Measurements from ENCODE around the gene TCFL5. TPM values are rescaled to one million over a fixed set of nuclear protein-coding genes. Genes with fewer than 3 reads are reported as not detected.

Gene TCFL5
- total RNA-seq, 1 donor: 3.8 TPM

DNA sequence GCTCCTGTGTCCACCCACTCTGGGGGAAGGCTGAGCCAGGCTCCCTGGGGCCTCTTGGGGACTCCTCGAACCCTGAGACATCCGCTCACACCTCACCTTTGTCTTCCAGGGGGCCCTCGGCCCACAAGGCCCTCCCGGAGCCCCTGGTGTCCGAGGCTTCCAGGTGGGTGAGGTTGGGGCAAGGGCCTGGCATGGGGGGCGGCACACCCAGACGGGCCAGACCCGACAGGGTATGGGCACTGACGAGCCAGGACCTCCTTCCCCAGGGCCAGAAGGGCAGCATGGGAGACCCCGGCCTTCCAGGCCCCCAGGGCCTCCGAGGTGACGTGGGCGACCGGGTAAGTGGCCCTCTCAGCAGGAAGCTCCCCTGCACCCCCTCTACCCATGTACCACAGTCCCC, 31.4 kb downstream of the TCFL5 start:
- H3K4me1 ChIP-seq (ENCODE audit: insufficient read depth, low read length): peaks cover 17% of the 10 kb centered on the region
- no peak overlapping the region for H3K4me3 ChIP-seq (ENCODE audit: low read length)
- no peaks in the 10 kb centered on the region for H3K27me3 ChIP-seq (ENCODE audit: insufficient read depth, low read length)
- H3K9me3 ChIP-seq (ENCODE audit: low read depth, low read length): no peaks in the 10 kb centered on the region

DNA sequence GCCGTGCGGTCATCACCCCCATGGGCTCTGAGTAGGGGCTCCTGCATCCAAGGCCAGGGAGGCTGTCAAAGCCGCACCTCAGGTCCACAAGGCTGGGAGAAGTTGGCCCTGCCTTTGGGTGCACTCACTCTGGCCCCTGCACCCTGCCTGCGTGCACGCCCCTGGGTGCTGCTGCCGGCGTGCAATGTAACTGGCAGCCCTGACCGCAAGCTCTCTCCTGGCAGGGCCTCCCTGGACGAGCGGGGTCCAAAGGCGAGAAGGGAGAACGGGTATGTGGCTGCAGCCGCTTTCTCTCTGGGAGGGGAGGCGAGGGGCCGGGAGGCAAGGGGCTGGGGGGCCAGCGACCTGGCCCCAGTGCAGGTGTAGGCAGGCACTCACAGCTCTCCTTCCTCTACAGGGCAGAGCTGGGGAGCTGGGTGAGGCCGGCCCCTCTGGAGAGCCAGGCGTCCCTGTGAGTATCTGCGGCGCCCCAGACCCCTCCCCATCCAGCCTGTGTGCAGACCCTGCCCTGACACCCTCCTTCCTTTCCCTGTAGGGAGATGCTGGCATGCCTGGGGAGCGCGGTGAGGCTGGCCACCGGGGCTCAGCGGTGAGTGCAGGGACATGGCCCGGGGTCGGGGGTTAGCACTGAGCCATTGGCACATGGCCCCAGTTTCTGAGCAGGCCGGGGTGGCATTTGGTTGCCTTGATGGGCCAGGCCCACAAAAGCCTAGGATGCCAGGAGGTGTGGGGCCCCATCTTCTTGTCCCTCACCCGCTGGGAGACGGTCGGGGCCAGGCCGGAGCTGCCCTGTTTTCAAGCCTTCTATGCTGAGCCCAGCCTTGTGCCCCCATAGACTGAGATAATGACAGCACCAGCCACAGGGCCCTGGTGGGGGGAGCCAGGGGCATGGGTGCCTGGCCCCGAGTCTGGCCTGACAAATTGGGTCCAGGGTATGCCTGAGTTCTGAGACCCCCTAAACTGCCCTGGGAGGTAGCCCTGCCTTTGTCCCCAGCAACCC, 32.1 kb downstream of the TCFL5 start:
- H3K27me3 ChIP-seq (ENCODE audit: insufficient read depth, low read length): no peaks in the 10 kb centered on the region
- H3K9me3 ChIP-seq (ENCODE audit: low read depth, low read length): no peaks in the 10 kb centered on the region
- H3K4me1 ChIP-seq (ENCODE audit: insufficient read depth, low read length): peaks cover 19% of the 10 kb centered on the region
- no peak overlapping the region for H3K4me3 ChIP-seq (ENCODE audit: low read length)

DNA sequence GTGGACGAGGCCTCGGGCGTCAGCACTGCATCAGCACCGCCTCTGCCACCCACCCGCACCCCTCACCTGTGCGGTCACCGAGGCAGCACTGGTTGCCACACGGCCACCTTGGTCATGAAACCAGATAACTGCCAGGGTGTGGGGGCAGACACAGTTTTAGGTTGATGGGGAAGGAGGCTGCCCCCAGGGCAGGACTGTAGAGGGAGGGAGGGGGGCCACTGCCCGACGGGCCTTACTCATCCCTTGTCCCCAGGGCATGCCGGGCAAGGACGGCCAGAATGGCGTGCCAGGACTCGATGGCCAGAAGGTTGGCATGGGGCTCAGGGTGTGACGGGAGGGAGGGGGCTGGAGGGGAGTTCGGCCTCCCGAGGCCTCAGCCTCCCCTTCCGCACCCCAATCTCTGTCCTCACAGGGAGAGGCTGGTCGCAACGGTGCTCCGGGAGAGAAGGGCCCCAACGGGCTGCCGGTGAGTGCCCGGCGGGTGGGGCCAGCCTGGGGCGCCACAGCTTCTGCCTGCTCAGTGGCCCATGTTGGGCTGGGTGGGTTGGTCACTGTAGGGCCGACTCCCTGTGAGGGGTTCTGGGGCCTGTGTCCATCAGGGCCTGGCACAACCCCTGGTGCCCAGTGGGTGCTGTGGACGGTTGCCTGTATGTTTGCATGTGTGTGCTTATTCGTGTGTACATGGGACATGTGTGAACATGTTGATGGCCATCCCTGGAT, 33.0 kb downstream of the TCFL5 start:
- no peak overlapping the region for H3K4me3 ChIP-seq (ENCODE audit: low read length)
- no peaks in the 10 kb centered on the region for H3K27me3 ChIP-seq (ENCODE audit: insufficient read depth, low read length)
- H3K4me1 ChIP-seq (ENCODE audit: insufficient read depth, low read length): peaks cover 24% of the 10 kb centered on the region
- H3K9me3 ChIP-seq (ENCODE audit: low read depth, low read length): no peaks in the 10 kb centered on the region

DNA sequence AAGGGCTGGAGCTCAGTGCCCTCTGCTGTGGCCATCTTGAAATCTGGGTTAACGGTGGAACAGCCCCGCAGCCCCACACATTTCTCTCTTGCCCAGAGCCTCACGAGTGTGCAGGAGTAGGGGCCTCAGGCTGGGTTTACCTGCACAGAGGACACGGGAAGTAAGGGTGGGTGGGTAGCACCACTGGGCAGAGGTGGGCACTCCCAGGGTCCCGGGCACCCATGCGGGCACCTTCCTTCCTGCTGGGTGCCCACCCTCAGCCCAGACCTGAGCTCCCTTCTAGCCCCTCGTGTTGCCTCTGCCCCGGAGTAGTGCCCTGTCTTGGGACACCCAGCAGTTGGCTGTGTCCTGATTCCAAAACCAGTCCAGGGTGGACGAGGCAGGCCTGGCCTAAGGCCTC, 33.6 kb downstream of the TCFL5 start:
- Histone ChIP-seq H3K4me3 (ENCODE audit: low read length) (no peak overlapping the region), H3K4me1 (ENCODE audit: insufficient read depth, low read length) (peaks cover 24% of the 10 kb centered on the region), H3K9me3 (ENCODE audit: low read depth, low read length) (no peaks in the 10 kb centered on the region), H3K27me3 (ENCODE audit: insufficient read depth, low read length) (no peaks in the 10 kb centered on the region)

DNA sequence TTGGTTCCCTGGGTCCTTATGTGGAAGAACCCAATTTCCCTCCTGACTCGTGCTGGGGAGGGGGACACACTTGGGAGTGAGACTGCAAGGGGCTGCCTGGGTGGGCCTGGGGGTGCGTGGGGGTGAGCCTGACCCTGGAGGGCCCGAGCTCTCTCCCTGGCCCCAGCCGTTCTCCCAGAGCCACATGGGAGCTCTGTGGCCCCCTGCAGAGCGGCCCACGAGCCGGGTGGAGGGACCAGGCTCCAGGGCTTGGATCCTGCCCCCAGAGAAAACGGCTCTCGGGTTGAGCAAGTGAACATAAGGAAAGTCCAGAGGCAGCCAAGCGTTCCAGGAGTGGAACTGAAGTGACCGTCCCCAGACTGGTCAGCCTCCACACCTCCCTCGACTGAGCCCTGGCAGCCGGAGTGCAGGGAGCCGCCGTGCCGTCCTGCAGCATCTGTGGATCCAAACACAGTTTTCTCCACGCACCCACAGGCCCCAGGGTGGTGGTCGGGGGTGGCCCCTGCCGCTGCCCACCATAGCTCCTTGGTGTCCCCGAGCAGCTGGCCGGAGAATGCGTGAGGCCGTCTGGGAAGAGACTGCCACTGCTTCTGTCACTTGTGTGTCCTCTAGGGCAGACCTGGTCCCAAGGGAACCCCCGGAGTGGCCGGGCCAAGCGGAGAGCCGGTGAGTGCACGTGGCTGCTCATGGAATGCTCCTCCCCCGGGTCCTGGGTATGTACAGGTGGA, 34.1 kb downstream of the TCFL5 start:
- Histone ChIP-seq H3K4me1 (ENCODE audit: insufficient read depth, low read length) (peaks cover 18% of the 10 kb centered on the region), H3K9me3 (ENCODE audit: low read depth, low read length) (no peaks in the 10 kb centered on the region), H3K27me3 (ENCODE audit: insufficient read depth, low read length) (no peaks in the 10 kb centered on the region), H3K4me3 (ENCODE audit: low read length) (no peak overlapping the region)

DNA sequence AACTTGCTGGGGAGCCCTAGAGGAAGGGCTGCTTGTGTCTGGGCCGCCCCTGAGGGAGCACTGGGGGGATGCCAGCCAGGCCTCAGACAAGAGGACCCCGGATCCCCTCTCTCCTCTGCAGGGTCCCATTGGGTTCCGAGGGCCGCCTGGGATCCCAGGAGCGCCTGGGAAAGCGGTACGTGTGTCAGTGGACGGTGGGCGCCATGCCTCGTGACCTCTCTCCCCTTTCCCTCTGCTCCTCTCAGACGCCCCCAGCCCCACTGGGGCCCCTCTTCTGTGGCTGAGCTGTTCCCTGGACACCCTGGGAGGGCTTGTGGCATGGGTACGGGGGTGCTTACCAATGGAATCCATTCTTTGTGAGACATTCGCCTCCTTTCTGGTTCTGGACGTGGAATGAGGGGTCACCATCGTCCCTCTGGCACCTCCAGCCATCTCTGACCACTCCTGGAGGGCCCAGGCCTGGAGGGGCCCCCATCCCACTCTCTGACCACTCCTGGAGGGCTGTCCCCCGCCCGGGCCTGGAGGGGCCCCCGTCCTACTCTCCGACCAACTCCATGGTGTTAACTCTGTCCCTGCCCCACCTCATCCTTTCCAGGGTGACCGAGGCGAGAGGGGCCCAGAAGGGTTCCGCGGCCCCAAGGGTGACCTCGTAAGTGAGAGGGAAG, 34.8 kb downstream of the TCFL5 start:
- Histone ChIP-seq H3K9me3 (ENCODE audit: low read depth, low read length) (no peaks in the 10 kb centered on the region), H3K4me3 (ENCODE audit: low read length) (no peak overlapping the region), H3K27me3 (ENCODE audit: insufficient read depth, low read length) (no peaks in the 10 kb centered on the region), H3K4me1 (ENCODE audit: insufficient read depth, low read length) (peaks cover 11% of the 10 kb centered on the region)

DNA sequence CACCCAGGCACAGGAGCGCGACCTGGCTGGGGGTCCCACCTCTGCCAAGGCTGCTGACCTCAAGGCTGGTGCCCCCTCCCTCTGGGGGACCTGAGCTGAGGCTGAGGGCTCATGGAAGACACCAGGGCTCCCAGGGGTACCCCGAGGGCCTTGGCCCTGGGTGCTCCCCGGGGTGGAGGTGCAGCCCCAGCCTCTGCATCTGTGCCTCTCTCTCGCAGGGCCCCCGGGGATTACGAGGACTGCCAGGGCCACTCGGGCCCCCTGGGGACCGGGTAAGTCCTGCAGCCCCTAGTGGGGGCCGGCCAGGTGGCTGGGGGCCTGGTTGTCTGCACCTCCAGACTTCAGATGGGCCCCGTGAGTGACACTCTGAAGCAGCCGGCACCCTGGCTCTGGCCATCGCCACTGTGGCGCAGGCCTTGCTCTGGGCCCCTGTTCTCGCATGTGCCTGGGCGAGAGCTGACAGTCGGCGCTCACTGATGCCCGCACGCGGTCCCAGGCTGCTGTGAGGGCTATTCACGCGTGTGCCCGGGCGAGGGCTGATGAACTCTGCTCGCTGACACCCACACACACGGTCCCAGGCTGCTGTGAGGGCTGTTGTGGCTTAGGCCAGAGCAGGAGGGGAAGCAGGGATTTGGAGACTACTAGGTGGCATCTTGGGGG, 35.5 kb downstream of the TCFL5 start:
- no peaks in the 10 kb centered on the region for H3K27me3 ChIP-seq (ENCODE audit: insufficient read depth, low read length)
- peaks cover 8% of the 10 kb centered on the region for H3K4me1 ChIP-seq (ENCODE audit: insufficient read depth, low read length)
- no peak overlapping the region for H3K4me3 ChIP-seq (ENCODE audit: low read length)
- H3K9me3 ChIP-seq (ENCODE audit: low read depth, low read length): no peaks in the 10 kb centered on the region

DNA sequence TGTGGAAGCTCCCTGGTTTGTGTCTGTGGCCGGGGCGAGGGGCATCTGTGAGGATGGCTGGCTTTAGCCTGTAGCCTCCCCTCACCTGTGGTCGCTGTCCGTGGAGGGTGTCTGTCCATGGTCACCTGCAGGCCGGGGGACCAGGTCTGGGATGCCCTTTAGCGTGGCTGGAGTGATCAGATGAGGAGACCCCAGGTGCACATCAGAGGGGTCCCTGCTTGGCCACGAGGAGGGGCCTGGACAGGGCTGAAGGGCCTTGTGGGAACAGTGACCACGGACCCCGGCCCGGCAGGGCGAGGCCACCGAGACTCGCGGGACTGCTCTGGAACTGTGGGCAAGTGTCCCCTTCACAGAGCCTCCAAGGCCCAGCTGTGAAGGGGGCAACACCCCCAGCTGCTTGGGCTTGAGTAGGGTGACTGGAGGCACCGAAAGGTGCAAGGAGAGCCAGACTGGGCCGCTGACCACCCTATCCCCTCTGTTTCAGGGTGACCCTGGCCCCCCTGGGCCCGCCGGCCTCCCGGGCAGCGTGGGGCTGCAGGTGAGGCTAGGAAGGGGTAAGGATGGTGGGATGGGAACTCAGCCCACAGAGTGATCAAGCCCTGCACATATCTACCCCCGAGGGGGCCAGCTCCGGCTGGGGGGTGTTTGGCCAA, 36.2 kb downstream of the TCFL5 start:
- Histone ChIP-seq H3K27me3 (ENCODE audit: insufficient read depth, low read length) (no peaks in the 10 kb centered on the region), H3K9me3 (ENCODE audit: low read depth, low read length) (no peaks in the 10 kb centered on the region), H3K4me3 (ENCODE audit: low read length) (no peak overlapping the region), H3K4me1 (ENCODE audit: insufficient read depth, low read length) (peaks cover 8% of the 10 kb centered on the region)

DNA sequence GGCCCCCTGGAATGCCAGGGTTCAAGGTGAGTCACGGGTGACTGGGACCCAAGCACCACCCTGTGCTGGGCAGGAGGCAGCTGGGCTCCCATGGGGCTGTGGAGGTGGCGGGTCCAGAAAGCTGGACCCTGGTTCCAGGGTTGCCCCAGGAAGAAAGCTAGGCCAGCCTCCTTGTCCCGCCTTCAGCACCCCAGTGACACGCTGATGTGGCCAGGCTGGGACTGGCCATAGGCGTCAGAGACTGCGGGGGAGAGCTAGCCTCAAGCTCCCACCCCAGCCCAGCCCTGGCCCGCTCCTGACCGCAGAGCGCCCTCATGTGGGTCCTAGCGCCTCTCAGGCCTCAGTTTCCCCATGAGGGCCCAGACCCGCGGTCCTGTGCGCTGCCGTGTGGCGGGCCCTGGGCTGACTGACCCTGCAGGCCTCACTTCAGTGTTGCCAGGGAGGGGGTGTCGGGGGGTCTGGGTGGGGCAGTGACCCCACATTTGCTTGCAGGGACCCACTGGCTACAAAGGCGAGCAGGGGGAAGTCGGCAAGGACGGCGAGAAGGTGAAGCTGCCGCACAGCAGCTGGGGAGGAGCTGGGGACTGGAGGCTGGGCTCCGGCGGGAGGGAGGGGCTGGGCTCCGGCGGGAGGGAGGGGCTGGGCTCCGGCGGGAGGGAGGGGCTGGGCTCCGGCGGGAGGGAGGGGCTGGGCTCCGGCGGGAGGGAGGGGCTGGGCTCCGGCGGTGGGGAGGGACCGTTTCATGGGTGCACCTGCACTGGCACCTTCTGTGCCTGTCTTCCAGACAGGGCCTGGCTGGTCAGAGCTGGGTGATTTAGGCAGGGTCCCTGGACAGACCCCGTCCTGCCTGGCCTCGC, 36.9 kb downstream of the TCFL5 start:
- Histone ChIP-seq H3K9me3 (ENCODE audit: low read depth, low read length) (no peaks in the 10 kb centered on the region), H3K4me3 (ENCODE audit: low read length) (no peak overlapping the region), H3K4me1 (ENCODE audit: insufficient read depth, low read length) (peaks cover 8% of the 10 kb centered on the region), H3K27me3 (ENCODE audit: insufficient read depth, low read length) (no peaks in the 10 kb centered on the region)

DNA sequence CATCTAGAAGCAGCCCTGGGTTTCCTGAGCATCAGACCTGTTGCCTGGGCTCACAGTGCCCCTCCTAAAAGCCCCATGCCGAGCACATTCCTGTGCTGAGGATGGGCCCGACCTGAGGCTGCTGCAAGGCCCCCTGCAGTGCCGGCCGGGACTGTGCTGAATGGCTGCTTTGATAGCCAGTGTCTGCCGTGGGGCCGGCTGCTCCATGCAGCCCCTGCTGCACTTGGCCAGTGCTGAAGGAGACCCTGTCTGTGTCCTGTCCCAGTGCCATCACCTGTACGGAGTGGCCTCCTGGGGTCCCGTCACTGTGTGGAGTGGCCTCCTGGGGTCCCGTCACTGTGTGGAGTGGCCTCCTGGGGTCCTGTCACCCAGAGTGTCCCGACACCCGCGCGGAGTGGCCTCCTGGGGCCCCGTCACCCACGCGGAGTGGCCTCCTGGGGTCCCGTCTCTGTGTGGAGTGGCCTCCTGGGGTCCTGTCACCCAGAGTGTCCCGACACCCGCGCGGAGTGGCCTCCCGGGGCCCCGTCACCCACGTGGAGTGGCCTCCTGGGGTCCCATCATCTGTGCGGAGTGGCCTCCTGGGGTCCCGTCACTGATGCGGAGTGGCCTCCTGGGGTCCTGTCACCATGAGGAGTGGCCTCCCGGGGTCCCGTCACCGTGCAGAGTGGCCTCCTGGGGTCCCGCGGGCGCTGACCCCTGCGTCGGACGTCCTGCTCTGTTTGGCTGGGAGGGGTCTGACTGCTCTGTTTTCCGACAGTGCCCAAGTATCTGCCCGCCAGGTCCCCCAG, 37.7 kb downstream of the TCFL5 start:
- Histone ChIP-seq H3K4me1 (ENCODE audit: insufficient read depth, low read length) (peaks cover 8% of the 10 kb centered on the region), H3K4me3 (ENCODE audit: low read length) (no peak overlapping the region), H3K27me3 (ENCODE audit: insufficient read depth, low read length) (peaks cover under 1% of the 10 kb centered on the region), H3K9me3 (ENCODE audit: low read depth, low read length) (no peaks in the 10 kb centered on the region)

DNA sequence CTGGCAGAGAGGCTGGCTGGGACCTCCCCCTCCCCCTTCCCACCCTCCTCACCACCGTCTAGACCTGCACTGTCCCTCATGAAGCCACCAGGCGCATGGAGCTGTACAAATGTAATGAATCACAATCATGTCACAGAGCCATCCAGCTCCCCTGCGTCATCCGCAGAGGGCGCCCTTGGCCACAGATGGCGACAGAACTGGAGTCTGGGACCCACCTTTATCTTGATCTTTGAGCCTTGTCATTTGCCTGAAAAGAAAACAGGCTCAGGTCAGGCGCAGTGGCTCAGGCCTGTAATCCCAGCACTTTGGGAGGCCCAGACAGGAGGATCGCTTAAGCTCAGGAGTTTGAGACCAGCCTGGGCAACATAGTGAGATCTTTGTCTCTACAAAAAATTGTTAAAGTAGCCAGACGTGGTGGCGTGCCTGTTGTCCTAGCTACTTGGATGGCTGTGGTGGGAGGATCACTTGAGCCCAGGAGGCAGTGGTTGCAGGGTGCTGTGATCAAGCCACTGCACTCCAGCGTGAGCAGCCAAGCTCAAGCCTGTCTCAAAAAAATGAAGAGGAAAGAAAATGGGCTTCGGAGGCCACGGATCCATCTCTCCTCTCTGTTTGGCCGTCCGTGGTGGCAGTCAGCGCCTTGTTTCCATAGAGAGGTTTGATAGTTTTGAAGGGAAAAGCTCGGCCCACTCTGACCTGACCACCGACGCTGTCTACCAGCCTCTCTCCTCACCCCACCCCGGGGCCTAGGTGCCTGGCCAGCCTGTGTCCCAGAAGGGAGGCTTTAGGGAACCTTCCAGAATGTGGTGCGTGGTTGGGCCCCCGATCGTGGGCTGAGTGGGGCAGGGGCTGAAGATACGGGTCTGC, 38.6 kb downstream of the TCFL5 start:
- Histone ChIP-seq H3K4me1 (ENCODE audit: insufficient read depth, low read length) (peaks cover 8% of the 10 kb centered on the region), H3K4me3 (ENCODE audit: low read length) (no peak overlapping the region), H3K27me3 (ENCODE audit: insufficient read depth, low read length) (peaks cover 8% of the 10 kb centered on the region)

DNA sequence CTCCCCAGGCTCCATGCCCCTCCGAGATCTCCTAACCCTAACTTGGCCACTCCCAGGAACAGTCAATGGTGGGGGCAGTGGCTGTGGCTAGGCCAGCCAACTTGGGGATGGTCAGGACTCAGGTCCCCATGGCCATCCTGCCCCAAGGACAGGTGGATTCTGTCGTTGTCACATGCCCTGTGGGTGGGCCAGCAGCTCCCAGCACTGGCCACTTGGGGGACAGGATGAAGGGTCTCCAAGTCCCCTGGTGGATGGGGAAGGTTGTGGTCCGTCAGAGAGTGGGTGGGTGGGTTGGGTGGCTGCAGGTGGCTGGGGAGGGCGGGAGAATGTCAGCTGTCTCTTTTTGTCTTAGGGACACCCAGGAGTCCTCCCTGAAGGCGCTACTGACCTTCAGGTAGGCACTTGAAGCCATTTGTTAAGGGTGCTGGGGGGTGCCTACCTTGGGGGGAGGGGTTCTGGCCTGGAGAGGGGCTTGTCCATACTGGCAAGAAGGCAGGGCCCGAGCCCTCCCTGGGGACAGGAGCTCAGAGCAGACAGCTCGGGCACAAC, 39.3 kb downstream of the TCFL5 start:
- Histone ChIP-seq H3K9me3 (ENCODE audit: low read depth, low read length) (no peaks in the 10 kb centered on the region), H3K4me3 (ENCODE audit: low read length) (no peak overlapping the region), H3K4me1 (ENCODE audit: insufficient read depth, low read length) (peaks cover 8% of the 10 kb centered on the region), H3K27me3 (ENCODE audit: insufficient read depth, low read length) (peaks cover 15% of the 10 kb centered on the region)

More for the DNA sequence above, 38.6 kb downstream of the TCFL5 start:
- no peaks in the 10 kb centered on the region for H3K9me3 ChIP-seq (ENCODE audit: low read depth, low read length)

Data from mononuclear cell (primary cell).